ENCODE measurements around the gene CYP46A1. TPM values are rescaled to one million over a fixed set of nuclear protein-coding genes. Genes with fewer than 3 reads are reported as not detected.
A peak's percentile ranks its signal among the peaks of the same experiment; 100 is the strongest.

Gene CYP46A1
- total RNA-seq, 1 experiment from 2014 or later = 0.02 TPM

- DNase-seq (ENCODE audit: extremely low read depth, low read depth) = no peak
Measured at GRCh38 chr14:99725774-99726537, 41.9 kb downstream of the CYP46A1 start.

GRCh38 chr14:99726538-99727095 lies 42.5 kb downstream of the CYP46A1 start:
- DNase-seq (ENCODE audit: extremely low read depth, low read depth) = no peak

GRCh38 chr14:99727096-99727870 lies 43.2 kb downstream of the CYP46A1 start:
- DNase-seq (ENCODE audit: extremely low read depth, low read depth) = no peak

- no peak for DNase-seq (ENCODE audit: extremely low read depth, low read depth)
Measured at GRCh38 chr14:99728231-99728920, 44.3 kb downstream of the CYP46A1 start.

GRCh38 chr14:99728981-99729451 lies 44.9 kb downstream of the CYP46A1 start:
- no peak for DNase-seq (ENCODE audit: extremely low read depth, low read depth)

- DNase-seq (ENCODE audit: extremely low read depth, low read depth) = peak; percentile 43
Measured at GRCh38 chr14:99729991-99730875, 46.1 kb downstream of the CYP46A1 start.

GRCh38 chr14:99730876-99731546 lies 46.9 kb downstream of the CYP46A1 start:
- no peak for DNase-seq (ENCODE audit: extremely low read depth, low read depth)

GRCh38 chr14:99731547-99732435 lies 47.7 kb downstream of the CYP46A1 start:
- DNase-seq (ENCODE audit: extremely low read depth, low read depth) = no peak

GRCh38 chr14:99732436-99733210 lies 48.5 kb downstream of the CYP46A1 start:
- no peak for DNase-seq (ENCODE audit: extremely low read depth, low read depth)

- DNase-seq (ENCODE audit: extremely low read depth, low read depth) = no peak
Measured at GRCh38 chr14:99733211-99733539, 49.1 kb downstream of the CYP46A1 start.

GRCh38 chr14:99733540-99734405 lies 49.7 kb downstream of the CYP46A1 start:
- no peak for DNase-seq (ENCODE audit: extremely low read depth, low read depth)

- DNase-seq (ENCODE audit: extremely low read depth, low read depth) = no peak
Measured at GRCh38 chr14:99734406-99735051, 50.4 kb downstream of the CYP46A1 start.

GRCh38 chr14:99735189-99736135 lies 51.4 kb downstream of the CYP46A1 start:
- DNase-seq (ENCODE audit: extremely low read depth, low read depth) = no peak

GRCh38 chr14:99736603-99737371 lies 52.7 kb downstream of the CYP46A1 start:
- DNase-seq (ENCODE audit: extremely low read depth, low read depth) = no peak
